PC-9 (cell line): ENCODE results near the gene TBC1D24. TPM values are rescaled to one million over a fixed set of nuclear protein-coding genes. Genes with fewer than 3 reads are reported as not detected.

Experiments
- BruUV-seq: library from RNA; stranded (reverse); fragments of 400-500 nt; replicated peaks from 2 replicates; lab custom pipeline; 2021; lab: Mats Ljungman, UMichigan
- CTCF ChIA-PET: fragments of 300-600 bp; sonication (Branson Sonifier 250); formaldehyde crosslinking; loops from one replicate; lab custom pipeline; 2022; ENCODE audit warnings: antibody characterized with exemption; lab: Charles Lee
- POLR2A ChIA-PET: fragments of 300-600 bp; sonication (Branson Sonifier 250); formaldehyde crosslinking; loops from one replicate; lab custom pipeline; 2022; ENCODE audit warnings: antibody characterized with exemption; ENCODE audit not compliant: unreplicated experiment; lab: Charles Lee
- DNase-seq, 2 experiments: peaks; one replicate each; pipeline versions ENCODE4 v3.0.0 to v3.0.0-alpha.2; 2015 to 2022; ENCODE audit warnings: mixed read lengths in 1 of 2
- H2AFZ ChIP-seq: fragments of 200-600 bp; sonication (generic); 2 replicates; pipeline ENCODE4 v1.8.1; 2017; ENCODE audit warnings: antibody characterized with exemption
- H3F3A ChIP-seq: fragments of 200-600 bp; sonication (generic); 2 replicates; pipeline ENCODE4 v1.8.1; 2017; ENCODE audit warnings: antibody characterized with exemption, mild to moderate bottlenecking, low read depth; ENCODE audit not compliant: insufficient read depth
- H3K27ac ChIP-seq: fragments of 200-600 bp; sonication (generic); 2 replicates; pipeline ENCODE4 v1.6.1; 2016; ENCODE audit warnings: mixed run types
- H3K27me3 ChIP-seq: fragments of 200-600 bp; sonication (generic); 2 replicates; pipeline ENCODE4 v1.6.1; 2016; ENCODE audit warnings: low read depth, mixed run types; ENCODE audit not compliant: insufficient read depth
- H3K36me3 ChIP-seq: fragments of 200-600 bp; sonication (generic); 2 replicates; pipeline ENCODE4 v1.6.1; 2016; ENCODE audit warnings: low read depth, mixed run types
- H3K4me1 ChIP-seq: fragments of 200-600 bp; sonication (generic); replicated peaks from 2 replicates; pipeline ENCODE4 v1.6.1; 2016; ENCODE audit warnings: mixed run types; ENCODE audit not compliant: insufficient read depth
- H3K4me2 ChIP-seq: fragments of 200-600 bp; sonication (generic); 2 replicates; pipeline ENCODE4 v1.6.1; 2017; ENCODE audit warnings: mixed run types
- H3K4me3 ChIP-seq: fragments of 200-600 bp; sonication (generic); 2 replicates; pipeline ENCODE4 v1.6.1; 2016; ENCODE audit warnings: mixed run types
- H3K79me2 ChIP-seq: fragments of 200-600 bp; sonication (generic); 2 replicates; pipeline ENCODE4 v1.6.1; 2017; ENCODE audit warnings: low read depth, mixed run types
- H3K9me2 ChIP-seq: fragments of 200-600 bp; sonication (generic); 2 replicates; pipeline ENCODE4 v1.8.1; 2017; ENCODE audit warnings: mild to moderate bottlenecking; ENCODE audit not compliant: insufficient read depth
- H3K9me3 ChIP-seq: fragments of 200-600 bp; sonication (generic); 2 replicates; pipeline ENCODE4 v1.8.1; 2016; ENCODE audit warnings: low read depth; ENCODE audit not compliant: insufficient read depth
- H4K20me1 ChIP-seq: fragments of 200-600 bp; sonication (generic); 2 replicates; pipeline ENCODE4 v1.8.1; 2017; ENCODE audit not compliant: insufficient read depth
- EZH2 ChIP-seq: fragments of 200-600 bp; sonication (generic); IDR thresholded peaks from 2 replicates; pipeline ENCODE4 v1.8.0; 2017; ENCODE audit warnings: antibody characterized with exemption, low read depth
- intact Hi-C: fragments of 100-400 bp; cut with micrococcal nuclease; formaldehyde crosslinking; loops from one replicate; pipeline ENCODE4 v1.10.0; 2022; ENCODE audit not compliant: unreplicated experiment
- total RNA-seq: library from RNA; stranded (reverse); gene quantifications from 2 replicates; pipeline ENCODE4 v1.2.3, GENCODE V29; 2021
- TF ChIP-seq, protein P1 (sequence below): fragments of 200-600 bp; sonication (generic); conservative IDR thresholded peaks from 2 replicates; pipeline ENCODE4 v1.6.1; 2017; ENCODE audit warnings: mixed run types, antibody characterized with exemption, mild to moderate bottlenecking, moderate library complexity

Gene TBC1D24
- total RNA-seq, 1 experiment from 2014 or later, result 30.0 TPM

DNA sequence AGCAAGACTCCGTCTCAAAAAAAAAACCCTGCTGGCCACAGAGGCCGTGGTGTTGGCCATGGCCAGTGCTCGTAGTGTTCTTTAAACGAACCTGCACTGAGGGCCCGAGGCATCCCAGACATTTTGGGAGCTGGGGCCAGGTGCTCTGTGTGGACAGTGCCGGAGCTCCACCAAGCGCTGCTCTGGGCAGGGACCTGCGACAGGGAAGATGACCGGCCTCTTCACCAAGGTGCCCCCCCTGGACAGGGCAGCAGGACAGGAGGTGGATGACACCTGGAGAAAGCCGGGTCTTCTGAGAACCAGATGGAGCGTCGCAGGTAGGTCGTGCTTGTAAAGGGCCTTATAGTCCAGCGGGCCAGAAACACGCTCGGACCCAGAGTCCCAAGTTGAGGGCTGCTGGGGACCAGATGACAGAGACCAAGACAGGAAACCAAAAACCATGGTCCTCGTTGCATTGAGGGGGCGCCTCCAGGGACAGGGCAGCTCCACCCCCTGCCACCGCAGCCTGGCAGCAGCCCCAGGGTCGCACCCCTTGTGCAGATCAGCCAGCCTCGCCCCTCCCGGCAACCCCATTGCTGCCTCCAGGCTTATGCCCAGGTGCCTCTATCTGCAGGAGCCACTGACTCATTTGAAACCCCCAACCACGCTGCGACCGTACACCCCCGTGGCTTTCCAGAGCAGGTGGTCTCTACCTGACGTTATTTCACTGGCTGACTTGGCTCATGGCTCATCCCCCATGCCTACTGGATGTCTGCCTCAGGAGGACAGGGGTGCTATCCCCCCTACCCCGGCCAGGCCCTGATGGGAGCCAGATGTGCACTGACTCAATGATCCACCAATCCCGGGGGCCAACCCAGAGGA is 8.0 kb upstream of the TBC1D24 start:
- TF ChIP-seq EZH2, result no peak
- TF ChIP-seq, protein P1, sequence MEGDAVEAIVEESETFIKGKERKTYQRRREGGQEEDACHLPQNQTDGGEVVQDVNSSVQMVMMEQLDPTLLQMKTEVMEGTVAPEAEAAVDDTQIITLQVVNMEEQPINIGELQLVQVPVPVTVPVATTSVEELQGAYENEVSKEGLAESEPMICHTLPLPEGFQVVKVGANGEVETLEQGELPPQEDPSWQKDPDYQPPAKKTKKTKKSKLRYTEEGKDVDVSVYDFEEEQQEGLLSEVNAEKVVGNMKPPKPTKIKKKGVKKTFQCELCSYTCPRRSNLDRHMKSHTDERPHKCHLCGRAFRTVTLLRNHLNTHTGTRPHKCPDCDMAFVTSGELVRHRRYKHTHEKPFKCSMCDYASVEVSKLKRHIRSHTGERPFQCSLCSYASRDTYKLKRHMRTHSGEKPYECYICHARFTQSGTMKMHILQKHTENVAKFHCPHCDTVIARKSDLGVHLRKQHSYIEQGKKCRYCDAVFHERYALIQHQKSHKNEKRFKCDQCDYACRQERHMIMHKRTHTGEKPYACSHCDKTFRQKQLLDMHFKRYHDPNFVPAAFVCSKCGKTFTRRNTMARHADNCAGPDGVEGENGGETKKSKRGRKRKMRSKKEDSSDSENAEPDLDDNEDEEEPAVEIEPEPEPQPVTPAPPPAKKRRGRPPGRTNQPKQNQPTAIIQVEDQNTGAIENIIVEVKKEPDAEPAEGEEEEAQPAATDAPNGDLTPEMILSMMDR, result no peak
- no peaks in the 10 kb centered on the region for H3K9me3 ChIP-seq
- peaks cover 24% of the 10 kb centered on the region; the same call in 1 of the 2 replicates for H3K4me1 ChIP-seq
- H3K4me2 ChIP-seq, result peak overlapping the region; percentile 98
- no peaks in the 10 kb centered on the region for H3K9me2 ChIP-seq
- H3F3A ChIP-seq, result peaks cover 27% of the 10 kb centered on the region; the same call in 1 of the 2 replicates
- peaks cover 6% of the 10 kb centered on the region; the same call in 1 of the 2 replicates for H4K20me1 ChIP-seq
- H2AFZ ChIP-seq, result peak overlapping the region; percentile 57; the same call in 1 of the 2 replicates
- H3K4me3 ChIP-seq, result peak overlapping the region; percentile 56; the same call in 1 of the 2 replicates
- no peaks in the 10 kb centered on the region for H3K79me2 ChIP-seq
- CTCF ChIA-PET, result no interaction called here
- no TSS peak for BruUV-seq
- no peak overlapping the region for H3K27ac ChIP-seq
- no peaks in the 10 kb centered on the region for H3K36me3 ChIP-seq
- no peaks in the 10 kb centered on the region for H3K27me3 ChIP-seq
- intact Hi-C loops, result no loop called here
- DNase-seq, result no peak
- POLR2A ChIA-PET, result interaction anchor here (0.6 kb wide), 1 partner anchor 300 kb away, joined by 3 read pairs; no protein-coding TSS in a partner anchor

DNA sequence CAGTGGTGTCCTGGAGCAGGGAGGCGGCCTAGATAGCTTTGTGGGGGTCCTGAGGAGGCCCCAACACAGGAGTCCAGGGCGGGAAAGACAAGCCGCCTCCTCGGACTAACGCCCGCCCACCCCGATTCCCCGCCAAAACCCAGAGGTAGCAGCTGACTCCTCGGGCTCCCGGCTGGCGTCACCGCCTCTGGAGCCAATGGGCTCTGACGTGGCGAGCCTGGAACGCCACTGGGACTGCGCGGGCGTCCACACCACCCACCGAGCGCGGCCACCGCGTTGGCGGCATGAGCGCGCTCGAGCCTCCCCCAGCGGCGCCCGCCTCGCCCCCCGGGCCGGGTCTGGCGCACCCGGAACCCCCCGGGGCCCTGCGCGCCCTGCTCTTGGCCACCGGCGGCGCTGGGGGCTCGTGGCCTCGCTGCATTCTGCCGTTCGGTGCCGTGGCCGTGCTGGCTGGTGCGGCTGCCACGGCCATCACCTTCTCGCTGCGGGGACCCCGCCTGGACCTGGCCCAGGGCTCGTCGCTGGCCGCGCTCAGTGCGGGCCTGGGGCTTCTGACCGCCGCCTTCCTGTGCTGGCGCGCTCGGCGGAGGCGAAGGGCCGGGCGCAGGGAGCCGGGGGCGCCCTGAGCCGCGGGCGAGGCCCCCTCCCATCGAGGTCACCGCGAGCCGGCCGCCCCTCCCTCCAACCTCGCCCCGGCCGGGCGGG is 7.2 kb upstream of the TBC1D24 start:
- peak overlapping the region; percentile 57; the same call in 1 of the 2 replicates for H2AFZ ChIP-seq
- no peaks in the 10 kb centered on the region for H3K79me2 ChIP-seq
- H3K36me3 ChIP-seq, result no peaks in the 10 kb centered on the region
- peak overlapping the region; percentile 98 for H3K4me2 ChIP-seq
- CTCF ChIA-PET, result no interaction called here
- no TSS peak for BruUV-seq
- no peak for TF ChIP-seq EZH2
- TF ChIP-seq, protein P1, result no peak
- H4K20me1 ChIP-seq, result peaks cover 6% of the 10 kb centered on the region; the same call in 1 of the 2 replicates
- H3K9me3 ChIP-seq, result no peaks in the 10 kb centered on the region
- POLR2A ChIA-PET, result interaction anchor here (0.6 to 0.7 kb wide), 3 partner anchors 8 to 301 kb away, joined by 3 to 16 read pairs (median 7); no protein-coding TSS in a partner anchor
- H3F3A ChIP-seq, result peaks cover 28% of the 10 kb centered on the region; the same call in 1 of the 2 replicates
- DNase-seq, result peak in 1 of 2 experiments; percentile 67
- H3K27ac ChIP-seq, result no peak overlapping the region
- no peaks in the 10 kb centered on the region for H3K9me2 ChIP-seq
- peak overlapping the region; percentile 56; the same call in 1 of the 2 replicates for H3K4me3 ChIP-seq
- intact Hi-C loops, result no loop called here
- H3K27me3 ChIP-seq, result no peaks in the 10 kb centered on the region
- H3K4me1 ChIP-seq, result peaks cover 24% of the 10 kb centered on the region; the same call in 1 of the 2 replicates

GRCh38 chr16:2468233-2468724 is 6.6 kb upstream of the TBC1D24 start:
- TF ChIP-seq, protein P1, result no peak
- TF ChIP-seq EZH2, result no peak
- ChIA-PET POLR2A (interaction anchor here (0.7 kb wide), 1 partner anchor 9 kb away, joined by 16 read pairs; no protein-coding TSS in a partner anchor), CTCF (no interaction called here)
- H3K36me3 ChIP-seq, result no peaks in the 10 kb centered on the region
- H3K27ac ChIP-seq, result no peak overlapping the region
- intact Hi-C loops, result no loop called here
- no peaks in the 10 kb centered on the region for H3K27me3 ChIP-seq
- H3K9me3 ChIP-seq, result no peaks in the 10 kb centered on the region
- peak overlapping the region; percentile 56 for H3K4me3 ChIP-seq
- peaks cover 4% of the 10 kb centered on the region; the same call in 1 of the 2 replicates for H4K20me1 ChIP-seq
- no peaks in the 10 kb centered on the region for H3K9me2 ChIP-seq
- H3K4me2 ChIP-seq, result peak overlapping the region; percentile 98
- peak overlapping the region; percentile 57 for H2AFZ ChIP-seq
- peak; percentile 35 to 51 for DNase-seq
- H3K79me2 ChIP-seq, result no peaks in the 10 kb centered on the region
- peaks cover 26% of the 10 kb centered on the region; the same call in 1 of the 2 replicates for H3K4me1 ChIP-seq
- peaks cover 34% of the 10 kb centered on the region; the same call in 1 of the 2 replicates for H3F3A ChIP-seq
- BruUV-seq, result no TSS peak
